Activated B cell treated with CpG ODN at 0.5 μM for 24 hours (primary cell): ENCODE results near the gene RAPGEF2. TPM values are rescaled to one million over a fixed set of nuclear protein-coding genes. Genes with fewer than 3 reads are reported as not detected.
A peak's percentile ranks its signal among the peaks of the same experiment; 100 is the strongest.

Source experiments
- ATAC-seq: fragments of 200-7000 bp; cut with Tn5 transposase; one replicate; pipeline ENCODE4 v1.10.0; 2021; ENCODE audit warnings: low read depth, mild to moderate bottlenecking, moderate library complexity
- CTCF ChIA-PET: fragments of 350-600 bp; sonication (Branson Sonifier 250); formaldehyde crosslinking; loops from one replicate; lab custom pipeline; 2021; ENCODE audit warnings: antibody characterized with exemption; lab: Charles Lee
- POLR2A ChIA-PET: fragments of 350-600 bp; sonication (Branson Sonifier 250); formaldehyde crosslinking; loops from one replicate; lab custom pipeline; 2021; ENCODE audit warnings: antibody characterized with exemption; lab: Charles Lee
- DNase-seq: peaks from one replicate; pipeline ENCODE4 v3.0.0; 2022
- H3K27ac Mint-ChIP-seq: one replicate; pipeline ENCODE4 v1.8.0; 2020; ENCODE audit warnings: mixed read lengths
- H3K27me3 Mint-ChIP-seq: one replicate; pipeline ENCODE4 v1.8.0; 2021; ENCODE audit warnings: mixed read lengths
- H3K36me3 Mint-ChIP-seq: one replicate; pipeline ENCODE4 v1.8.0; 2021; ENCODE audit warnings: low read depth, mixed read lengths
- H3K4me1 Mint-ChIP-seq: one replicate; pipeline ENCODE4 v1.8.0; 2021; ENCODE audit warnings: mixed read lengths
- H3K4me3 Mint-ChIP-seq: one replicate; pipeline ENCODE4 v1.8.0; 2020; ENCODE audit warnings: mild to moderate bottlenecking, mixed read lengths
- H3K9me3 Mint-ChIP-seq: one replicate; pipeline ENCODE4 v1.8.0; 2020; ENCODE audit warnings: mixed read lengths
- intact Hi-C: fragments of 100-400 bp; cut with micrococcal nuclease; formaldehyde crosslinking; loops from one replicate; pipeline ENCODE4 v1.15.1; 2024
- total RNA-seq: library from RNA; stranded (reverse); gene quantifications from 2 replicates; pipeline ENCODE4 v1.2.3, GENCODE V29; 2022
- TF ChIP-seq, protein P1 (sequence below): fragments of 200-600 bp; IDR thresholded peaks from one replicate; pipeline ENCODE4 v1.8.0; 2022; ENCODE audit warnings: antibody characterized with exemption, mild to moderate bottlenecking

Gene RAPGEF2
- total RNA-seq, 1 donor from 2014 or later: 22.9 TPM

DNA sequence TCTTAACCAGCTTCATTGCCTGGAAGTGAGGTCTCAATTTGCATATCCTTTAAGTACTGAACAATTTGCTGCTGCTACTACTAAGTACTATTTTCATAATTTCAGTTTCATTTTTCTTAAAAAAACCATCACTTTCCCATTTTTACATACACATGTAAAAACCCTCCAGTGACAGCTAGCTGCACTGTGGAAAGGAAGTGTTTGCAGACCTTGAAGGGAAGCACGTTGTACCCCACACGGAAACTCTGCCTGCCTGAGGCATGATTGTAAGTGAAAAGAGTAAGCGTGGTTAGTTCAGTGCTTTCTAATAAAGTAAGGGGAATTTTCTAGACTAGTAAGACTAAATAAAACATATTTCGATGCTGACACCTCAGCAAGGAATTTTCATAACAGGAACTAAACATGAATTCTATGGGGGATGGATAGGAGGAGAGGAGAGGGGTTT is 103.6 kb downstream of the RAPGEF2 start:
- CTCF ChIA-PET: interaction anchor here (1.5 to 2.3 kb wide), 2 partner anchors 350 to 355 kb away, joined by 4 to 7 read pairs; no protein-coding TSS in a partner anchor
- TF ChIP-seq, protein P1, sequence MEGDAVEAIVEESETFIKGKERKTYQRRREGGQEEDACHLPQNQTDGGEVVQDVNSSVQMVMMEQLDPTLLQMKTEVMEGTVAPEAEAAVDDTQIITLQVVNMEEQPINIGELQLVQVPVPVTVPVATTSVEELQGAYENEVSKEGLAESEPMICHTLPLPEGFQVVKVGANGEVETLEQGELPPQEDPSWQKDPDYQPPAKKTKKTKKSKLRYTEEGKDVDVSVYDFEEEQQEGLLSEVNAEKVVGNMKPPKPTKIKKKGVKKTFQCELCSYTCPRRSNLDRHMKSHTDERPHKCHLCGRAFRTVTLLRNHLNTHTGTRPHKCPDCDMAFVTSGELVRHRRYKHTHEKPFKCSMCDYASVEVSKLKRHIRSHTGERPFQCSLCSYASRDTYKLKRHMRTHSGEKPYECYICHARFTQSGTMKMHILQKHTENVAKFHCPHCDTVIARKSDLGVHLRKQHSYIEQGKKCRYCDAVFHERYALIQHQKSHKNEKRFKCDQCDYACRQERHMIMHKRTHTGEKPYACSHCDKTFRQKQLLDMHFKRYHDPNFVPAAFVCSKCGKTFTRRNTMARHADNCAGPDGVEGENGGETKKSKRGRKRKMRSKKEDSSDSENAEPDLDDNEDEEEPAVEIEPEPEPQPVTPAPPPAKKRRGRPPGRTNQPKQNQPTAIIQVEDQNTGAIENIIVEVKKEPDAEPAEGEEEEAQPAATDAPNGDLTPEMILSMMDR: no peak
- ATAC-seq: peak; percentile 65
- POLR2A ChIA-PET: interaction anchor here (0.6 kb wide), 1 partner anchor 26 kb away, joined by 3 read pairs; no protein-coding TSS in a partner anchor
- Mint-ChIP-seq H3K36me3 (peaks cover 4% of the 10 kb centered on the region), H3K4me1 (peaks cover 20% of the 10 kb centered on the region), H3K27me3 (no peaks in the 10 kb centered on the region), H3K9me3 (no peaks in the 10 kb centered on the region), H3K27ac (peak overlapping the region; percentile 8), H3K4me3 (peak overlapping the region; percentile 46)
- DNase-seq: no peak
- intact Hi-C loops: loop anchor here (10.0 kb wide), 1 partner anchor 712 kb away; no protein-coding TSS in a partner anchor

DNA sequence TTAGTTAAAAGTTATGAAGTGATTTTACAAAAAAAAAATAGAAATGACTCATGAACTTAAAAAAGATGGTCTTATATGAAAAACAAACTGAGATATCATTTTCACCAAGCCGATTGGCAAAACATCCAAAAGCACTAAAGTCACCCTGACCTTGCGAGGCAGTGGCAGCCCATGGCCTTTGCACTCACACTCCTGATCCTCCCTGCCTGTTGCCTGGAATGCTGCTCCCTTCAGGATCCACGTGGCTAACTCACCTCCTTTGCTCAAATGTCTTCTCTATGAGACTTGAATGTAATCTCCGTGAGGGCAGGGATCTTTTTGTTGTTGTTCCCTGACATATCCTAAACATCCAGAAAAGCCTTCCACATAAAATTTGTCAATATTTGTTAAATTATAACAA is 106.4 kb downstream of the RAPGEF2 start:
- POLR2A ChIA-PET: no interaction called here

DNA sequence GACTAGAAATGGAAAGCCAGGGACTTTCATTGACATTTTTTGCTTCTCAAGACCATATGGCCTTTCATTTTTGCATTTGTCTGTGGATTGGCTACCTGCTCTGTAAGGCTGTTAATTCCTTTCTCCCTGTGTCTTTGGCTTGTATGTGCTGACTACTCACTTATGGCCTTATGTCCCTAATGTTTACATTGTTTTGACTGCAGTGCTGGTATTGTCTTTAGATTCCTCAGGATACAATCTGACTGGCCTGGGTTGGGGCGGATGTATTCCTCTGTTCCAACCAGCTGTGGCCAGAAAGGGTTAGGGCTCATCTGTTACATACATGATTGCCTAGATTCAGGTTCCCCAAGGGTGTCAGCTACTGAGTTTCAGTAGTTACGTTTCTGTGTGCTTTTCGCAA is 108.1 kb downstream of the RAPGEF2 start:
- TF ChIP-seq, protein P1: no peak

More for the DNA sequence above, 106.4 kb downstream of the RAPGEF2 start:
- no peaks in the 10 kb centered on the region for H3K9me3 Mint-ChIP-seq
- H3K36me3 Mint-ChIP-seq: peaks cover 4% of the 10 kb centered on the region
- no peaks in the 10 kb centered on the region for H3K27me3 Mint-ChIP-seq
- no peak overlapping the region for H3K4me3 Mint-ChIP-seq
- DNase-seq (no peak), ATAC-seq (no peak)
- no peak overlapping the region for H3K27ac Mint-ChIP-seq
- TF ChIP-seq, protein P1: no peak
- intact Hi-C loops: loop anchor here (10.0 kb wide), 1 partner anchor 714 kb away; no protein-coding TSS in a partner anchor
- CTCF ChIA-PET: no interaction called here
- H3K4me1 Mint-ChIP-seq: peaks cover 17% of the 10 kb centered on the region

DNA sequence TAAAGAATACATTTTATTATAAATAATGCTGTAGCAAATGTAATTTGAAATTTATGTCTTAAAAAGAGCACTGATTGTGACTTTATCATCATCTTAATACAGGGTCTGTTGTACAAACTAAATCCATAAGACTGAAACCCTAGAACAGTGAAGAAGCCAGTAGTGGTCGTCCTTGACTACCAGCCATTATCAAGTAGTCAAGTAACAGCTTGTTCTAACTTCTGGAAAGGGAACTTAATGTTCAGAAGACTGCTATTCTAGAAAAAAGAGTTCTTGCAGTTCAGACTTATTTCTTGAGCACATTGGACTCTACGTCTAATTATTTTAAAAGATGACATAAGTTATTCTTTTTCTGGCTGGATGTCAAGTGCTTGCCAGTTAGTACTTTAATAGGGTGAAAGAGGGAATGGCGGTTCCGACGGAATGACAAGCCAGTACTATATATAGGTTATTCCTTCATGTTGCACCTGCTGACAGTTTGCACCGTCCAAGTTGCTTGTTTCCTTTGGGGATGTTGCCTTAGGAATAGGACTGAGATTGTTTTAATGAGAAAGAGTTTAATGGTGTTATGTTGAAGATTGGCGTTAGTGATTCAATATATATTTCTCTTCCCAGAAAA is 109.9 kb downstream of the RAPGEF2 start:
- no peaks in the 10 kb centered on the region for H3K27me3 Mint-ChIP-seq
- CTCF ChIA-PET: interaction anchor here (1.0 kb wide), 1 partner anchor 9 kb away, joined by 4 read pairs; no protein-coding TSS in a partner anchor
- intact Hi-C loops: no loop called here

More for the DNA sequence above, 108.1 kb downstream of the RAPGEF2 start:
- no peak for ATAC-seq
- no peaks in the 10 kb centered on the region for H3K27me3 Mint-ChIP-seq
- ChIA-PET CTCF (no interaction called here), POLR2A (no interaction called here)
- H3K27ac Mint-ChIP-seq: no peak overlapping the region
- H3K4me1 Mint-ChIP-seq: peaks cover 11% of the 10 kb centered on the region
- DNase-seq: no peak
- H3K4me3 Mint-ChIP-seq: no peak overlapping the region
- no peaks in the 10 kb centered on the region for H3K9me3 Mint-ChIP-seq
- intact Hi-C loops: no loop called here
- H3K36me3 Mint-ChIP-seq: peaks cover 4% of the 10 kb centered on the region

DNA sequence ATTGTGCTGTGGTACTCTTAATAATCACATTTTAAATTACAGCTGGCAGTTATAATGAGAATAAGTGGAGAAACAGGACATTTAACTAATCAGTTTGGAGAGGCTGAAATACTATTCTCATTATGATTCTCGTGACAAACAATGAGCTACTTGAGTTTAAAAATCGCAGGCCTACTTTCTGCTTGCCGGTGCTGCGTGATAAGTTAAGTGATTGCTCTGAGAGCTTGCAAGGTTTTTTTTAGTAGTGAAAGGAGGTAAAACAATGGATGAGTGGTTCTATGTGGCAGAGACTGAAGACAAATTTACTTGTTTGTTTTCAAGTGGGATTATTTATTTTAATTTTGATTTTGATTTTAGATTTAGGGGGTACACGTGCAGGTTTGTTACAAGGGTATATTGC is 114.0 kb downstream of the RAPGEF2 start:
- ATAC-seq (no peak), DNase-seq (no peak)
- Mint-ChIP-seq H3K4me3 (no peak overlapping the region), H3K27ac (no peak overlapping the region), H3K4me1 (no peaks in the 10 kb centered on the region), H3K27me3 (no peaks in the 10 kb centered on the region), H3K36me3 (no peaks in the 10 kb centered on the region), H3K9me3 (no peaks in the 10 kb centered on the region)
- TF ChIP-seq, protein P1: no peak
- intact Hi-C loops: no loop called here
- CTCF ChIA-PET: interaction anchor here (1.7 kb wide), 1 partner anchor 14 kb away, joined by 5 read pairs; no protein-coding TSS in a partner anchor
- POLR2A ChIA-PET: no interaction called here

More for the DNA sequence above, 109.9 kb downstream of the RAPGEF2 start:
- TF ChIP-seq, protein P1: no peak
- Mint-ChIP-seq H3K27ac (no peak overlapping the region), H3K36me3 (peaks cover 4% of the 10 kb centered on the region), H3K4me1 (no peaks in the 10 kb centered on the region), H3K4me3 (no peak overlapping the region), H3K9me3 (no peaks in the 10 kb centered on the region)
- DNase-seq: no peak
- POLR2A ChIA-PET: no interaction called here
- ATAC-seq: no peak
